Measurements from ENCODE around the gene GNB5. TPM values are rescaled to one million over a fixed set of nuclear protein-coding genes. Genes with fewer than 3 reads are reported as not detected.

The GNB5 gene
- total and polyA plus RNA-seq, 2 of the 13 experiments (the other 11 are each of a cell fraction or from before 2014, with no cell fraction given), result 13.7 to 14.4 TPM

DNA sequence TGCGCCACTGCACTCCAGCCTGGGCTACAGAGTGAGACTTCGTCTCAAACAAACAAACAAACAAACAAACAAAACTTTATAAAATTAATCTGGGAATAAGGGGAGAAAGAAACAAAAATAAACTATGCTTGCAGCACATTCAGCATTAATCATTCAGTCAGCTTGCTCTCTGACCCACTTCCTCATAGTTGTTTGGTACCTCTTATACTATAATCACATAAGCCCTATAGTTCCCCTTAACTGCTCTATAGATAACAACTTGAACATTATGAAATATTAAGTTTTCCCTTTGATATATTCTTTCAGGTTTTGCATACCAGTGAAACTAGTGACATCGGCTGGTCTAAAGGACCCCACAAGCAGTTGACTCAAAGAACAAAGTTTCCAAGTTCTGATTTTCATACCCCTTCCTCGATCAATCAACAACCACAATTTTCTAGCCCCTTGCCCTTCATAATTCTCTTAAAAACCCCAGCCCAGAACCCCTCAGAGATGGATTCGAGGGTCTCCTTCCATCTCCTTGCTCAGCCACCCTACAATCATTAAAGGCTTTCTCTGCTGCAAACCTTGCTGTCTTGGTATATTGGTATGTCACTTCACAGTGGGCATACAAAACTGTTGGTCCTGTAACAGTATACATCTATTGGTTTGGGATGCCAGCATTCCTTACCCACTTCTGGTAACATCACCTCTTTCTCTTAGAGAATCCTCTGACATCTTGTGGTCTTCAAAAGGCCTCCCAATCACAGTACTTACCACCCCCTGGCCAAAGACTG is 105.0 kb downstream of the GNB5 start:
- DNase-seq (ENCODE audit: low spot score), result no peak
- H3K36me3 ChIP-seq (replicated peaks in 1 of 2; ENCODE audit: control insufficient read depth in 1 of 2, insufficient read depth in 2 of 2, low read length in 2 of 2), result no peaks in the 10 kb centered on the region
- ChIA-PET CTCF (ENCODE audit: low intra/inter-chr PET ratio, low total read pairs) (no interaction called here), POLR2A (no interaction called here)
- H3K4me2 ChIP-seq (ENCODE audit: low read depth, low read length), result no peak overlapping the region
- no peak overlapping the region for H3K9ac ChIP-seq (ENCODE audit: insufficient read depth, low read depth, low read length)
- no peaks in the 10 kb centered on the region for H3K79me2 ChIP-seq (ENCODE audit: insufficient read depth, low read length)
- BruUV-seq (replicated peaks), result no TSS peak
- FAIRE-seq, result no peak
- no peak overlapping the region for H2AFZ ChIP-seq (ENCODE audit: low read length)
- H3K27me3 ChIP-seq (ENCODE audit: control insufficient read depth in 1 of 2, insufficient read depth in 2 of 2, low read length in 2 of 2), result no peaks in the 10 kb centered on the region
- 0 out of 2 replicates have a peak, but pooled peaks cover 8% of the 10 kb centered on the region for H3K4me1 ChIP-seq (ENCODE audit: insufficient read depth, low read length)
- no peaks in the 10 kb centered on the region for H4K20me1 ChIP-seq (ENCODE audit: insufficient read depth, low read length)
- H3K27ac ChIP-seq (ENCODE audit: extremely low read length, insufficient read depth, low read length), result no peak overlapping the region
- TF ChIP-seq EP300 (IDR thresholded peaks at IDR 0.05; ENCODE audit: low read depth in 2 of 2, low read length in 2 of 2), result no peak
- no peak for TF ChIP-seq EP300 (CRISPR knock-in tag; IDR thresholded peaks at IDR 0.05; ENCODE audit: borderline replicate concordance)
- no peak for TF ChIP-seq ZNF143 (CRISPR knock-in tag; IDR thresholded peaks at IDR 0.05)
- TF ChIP-seq ARNT (IDR thresholded peaks at IDR 0.05), result no peak
- TF ChIP-seq ZIK1 (CRISPR knock-in tag; IDR thresholded peaks at IDR 0.05; ENCODE audit: borderline replicate concordance, low read depth), result no peak
- no peak for TF ChIP-seq CENPX (CRISPR knock-in tag; IDR thresholded peaks at IDR 0.05)
- TF ChIP-seq, protein P1, sequence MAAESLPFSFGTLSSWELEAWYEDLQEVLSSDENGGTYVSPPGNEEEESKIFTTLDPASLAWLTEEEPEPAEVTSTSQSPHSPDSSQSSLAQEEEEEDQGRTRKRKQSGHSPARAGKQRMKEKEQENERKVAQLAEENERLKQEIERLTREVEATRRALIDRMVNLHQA (CRISPR knock-in tag; IDR thresholded peaks at IDR 0.05), result no peak
- TF ChIP-seq, protein P2, sequence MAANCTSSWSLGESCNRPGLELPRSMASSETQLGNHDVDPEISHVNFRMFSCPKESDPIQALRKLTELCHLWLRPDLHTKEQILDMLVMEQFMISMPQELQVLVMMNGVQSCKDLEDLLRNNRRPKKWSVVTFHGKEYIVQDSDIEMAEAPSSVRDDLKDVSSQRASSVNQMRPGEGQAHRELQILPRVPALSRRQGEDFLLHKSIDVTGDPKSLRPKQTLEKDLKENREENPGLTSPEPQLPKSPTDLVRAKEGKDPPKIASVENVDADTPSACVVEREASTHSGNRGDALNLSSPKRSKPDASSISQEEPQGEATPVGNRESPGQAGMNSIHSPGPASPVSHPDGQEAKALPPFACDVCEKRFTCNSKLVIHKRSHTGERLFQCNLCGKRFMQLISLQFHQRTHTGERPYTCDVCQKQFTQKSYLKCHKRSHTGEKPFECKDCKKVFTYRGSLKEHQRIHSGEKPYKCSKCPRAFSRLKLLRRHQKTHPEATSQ (CRISPR knock-in tag; IDR thresholded peaks at IDR 0.05; ENCODE audit: borderline replicate concordance), result no peak
- H3K9me3 ChIP-seq (ENCODE audit: low read length), result peaks cover 29% of the 10 kb centered on the region
- no peak for ATAC-seq
- intact Hi-C loops (cut with micrococcal nuclease; ENCODE audit: unreplicated experiment), result no loop called here
- H3K4me3 ChIP-seq (replicated peaks in 1 of 3; ENCODE audit: insufficient read depth in 1 of 3, low read depth in 2 of 3, low read length in 3 of 3), result no peak overlapping the region
- in situ Hi-C loops (cut with HindIII; ENCODE audit: extremely low pct_ligation_motif_present, low pct_unique_long_range_greater_than_20kb), result no loop called here
- 42% methylated on average over 5 of the region's 5 CpGs for WGBS (ENCODE audit: low lambda C conversion rate)

Measured in HepG2 (cell line).